IMR-90 (cell line): ENCODE data around the gene ACTR1A.

Experiments
- MAFK ChIP-seq: IDR thresholded peaks from 2 replicates; pipeline ENCODE4 v1.6.1; 2012; ENCODE audit warnings: low read depth, low read length, improper control_type of control experiment
- POLR2A ChIP-seq: IDR thresholded peaks from 2 replicates; pipeline ENCODE4 v1.6.1; 2012; ENCODE audit warnings: mild to moderate bottlenecking, low read depth, low read length
- TF ChIP-seq, protein P1 (sequence below): conservative IDR thresholded peaks from 2 replicates; pipeline ENCODE4 v1.5.1; 2012; ENCODE audit warnings: mild to moderate bottlenecking, low read depth, low read length, improper control_type of control experiment

DNA sequence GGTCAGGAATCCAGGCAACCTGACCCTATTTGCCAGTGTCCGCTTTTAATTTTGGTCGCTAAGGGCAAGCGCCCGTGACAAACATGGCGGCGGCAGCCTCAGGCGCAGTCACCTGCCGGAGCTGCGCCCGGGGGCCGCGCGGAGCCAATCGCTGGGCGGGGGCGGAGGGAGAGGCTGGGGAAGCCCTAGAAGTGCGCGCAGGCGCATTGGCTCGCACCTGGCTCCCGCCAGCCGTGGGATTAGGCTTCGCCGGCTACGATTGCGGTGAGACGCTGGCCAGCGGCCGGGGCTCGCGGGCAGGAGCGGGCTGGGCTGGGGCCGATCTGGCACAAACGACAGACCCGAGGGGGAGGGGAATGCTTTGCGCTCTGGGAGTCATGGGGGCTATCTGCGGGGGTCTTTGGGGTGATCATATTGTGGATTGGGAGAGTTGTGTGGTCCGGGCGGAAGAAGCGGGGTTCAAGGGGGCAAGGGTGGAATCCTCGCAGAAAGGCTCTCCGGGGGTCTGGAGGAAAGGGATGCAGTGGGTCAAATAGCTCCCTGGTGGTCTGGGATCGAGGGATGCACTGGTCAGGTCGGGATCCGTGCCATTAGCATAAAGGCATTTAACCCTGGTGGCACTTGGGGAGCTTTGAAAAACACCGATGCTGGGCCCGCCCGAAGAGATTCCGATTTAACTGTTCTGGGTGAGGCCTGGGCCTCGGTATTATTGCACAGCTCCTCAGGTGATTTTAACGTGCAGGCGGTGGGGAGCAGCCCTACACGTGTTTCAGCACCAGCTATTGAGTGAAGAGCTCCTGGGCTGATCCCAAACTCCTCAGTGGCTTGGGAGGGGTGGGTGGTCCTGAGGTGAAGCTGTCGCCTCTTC, 41.1 kb downstream of the ACTR1A start:
- TF ChIP-seq, protein P1, sequence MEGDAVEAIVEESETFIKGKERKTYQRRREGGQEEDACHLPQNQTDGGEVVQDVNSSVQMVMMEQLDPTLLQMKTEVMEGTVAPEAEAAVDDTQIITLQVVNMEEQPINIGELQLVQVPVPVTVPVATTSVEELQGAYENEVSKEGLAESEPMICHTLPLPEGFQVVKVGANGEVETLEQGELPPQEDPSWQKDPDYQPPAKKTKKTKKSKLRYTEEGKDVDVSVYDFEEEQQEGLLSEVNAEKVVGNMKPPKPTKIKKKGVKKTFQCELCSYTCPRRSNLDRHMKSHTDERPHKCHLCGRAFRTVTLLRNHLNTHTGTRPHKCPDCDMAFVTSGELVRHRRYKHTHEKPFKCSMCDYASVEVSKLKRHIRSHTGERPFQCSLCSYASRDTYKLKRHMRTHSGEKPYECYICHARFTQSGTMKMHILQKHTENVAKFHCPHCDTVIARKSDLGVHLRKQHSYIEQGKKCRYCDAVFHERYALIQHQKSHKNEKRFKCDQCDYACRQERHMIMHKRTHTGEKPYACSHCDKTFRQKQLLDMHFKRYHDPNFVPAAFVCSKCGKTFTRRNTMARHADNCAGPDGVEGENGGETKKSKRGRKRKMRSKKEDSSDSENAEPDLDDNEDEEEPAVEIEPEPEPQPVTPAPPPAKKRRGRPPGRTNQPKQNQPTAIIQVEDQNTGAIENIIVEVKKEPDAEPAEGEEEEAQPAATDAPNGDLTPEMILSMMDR, result no peak
- TF ChIP-seq MAFK (no peak), POLR2A (no peak)
